ENCODE results near the gene SLC5A9.

Gene SLC5A9

DNA sequence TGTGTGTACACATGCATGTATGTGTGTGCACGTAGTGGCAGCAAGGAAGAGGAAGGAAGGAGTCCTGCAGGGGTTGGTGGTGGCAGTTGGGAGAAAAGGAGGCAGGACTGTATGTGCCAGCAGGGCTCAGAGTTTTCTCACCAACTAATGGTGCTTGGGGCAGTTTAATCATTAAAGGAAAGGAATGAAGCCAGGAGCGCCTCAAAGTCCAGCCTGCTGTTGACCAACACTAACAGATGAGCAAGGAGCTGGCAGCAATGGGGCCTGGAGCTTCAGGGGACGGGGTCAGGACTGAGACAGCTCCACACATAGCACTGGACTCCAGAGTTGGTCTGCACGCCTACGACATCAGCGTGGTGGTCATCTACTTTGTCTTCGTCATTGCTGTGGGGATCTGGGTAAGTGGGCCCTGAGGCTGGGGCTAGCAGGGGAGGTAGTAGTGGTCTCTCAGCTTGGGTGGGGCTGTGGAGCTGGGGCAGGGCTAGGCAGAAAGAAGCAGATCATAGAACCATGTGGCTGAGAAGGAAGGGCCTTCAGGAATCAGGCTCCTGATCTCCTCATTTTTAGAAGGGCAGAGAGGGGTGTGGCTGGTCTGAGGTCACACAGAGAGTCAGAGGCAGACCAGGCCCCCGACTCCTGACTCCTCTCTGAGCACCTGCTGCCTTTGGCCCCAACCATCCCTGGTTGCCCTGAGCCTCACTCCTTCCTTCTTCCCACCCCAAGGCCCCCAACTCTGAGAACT lies at the start of gene SLC5A9:
TSS of gene SLC5A9 (plus strand) at position 216 of the 742 bp plus-strand sequence. CDS start at position 237, 21 bp downstream.
- DNase-seq (ENCODE audit: low read depth in 1 of 2, low spot score in 1 of 2) = no peak

GRCh38 chr1:48175116-48175515 lies 47.4 kb upstream of the SLC5A9 start:
- no peak for DNase-seq (ENCODE audit: low read depth in 1 of 2, low spot score in 1 of 2)

- DNase-seq (ENCODE audit: low read depth in 1 of 2, low spot score in 1 of 2) = no peak
Observed at GRCh38 chr1:48177257-48177656, 45.3 kb upstream of the SLC5A9 start.

DNA sequence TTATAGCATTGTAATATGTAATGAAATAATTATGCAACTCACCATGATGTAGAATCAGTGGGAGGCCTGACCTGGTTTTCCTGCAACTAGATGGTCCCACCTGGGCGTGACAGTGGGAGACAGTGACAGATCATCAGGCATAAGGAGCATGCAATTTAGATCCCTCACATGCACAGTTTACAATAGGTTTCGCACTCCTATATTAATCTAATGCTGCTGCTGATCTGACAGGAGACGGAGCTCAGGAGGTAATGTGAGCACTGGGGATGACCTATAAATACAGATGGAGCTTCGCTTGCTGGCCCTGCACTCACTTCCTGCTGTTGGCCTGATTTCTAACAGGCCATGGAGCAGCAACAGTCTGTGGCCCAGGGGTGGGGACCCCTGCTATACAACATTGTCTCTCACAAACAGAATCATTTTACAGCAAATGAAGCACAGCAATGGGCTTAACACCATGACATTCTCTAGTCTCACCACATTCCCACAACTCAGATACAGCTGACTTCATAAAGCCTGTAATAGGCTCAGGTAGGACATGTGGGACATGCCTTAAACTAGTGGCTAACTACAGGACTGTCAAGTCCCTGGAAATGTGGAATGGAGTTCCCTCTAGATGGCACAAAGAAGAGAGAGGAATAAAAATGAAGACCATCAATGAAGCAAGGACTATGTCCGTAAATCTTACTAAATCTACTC lies 40.7 kb upstream of the SLC5A9 start:
- DNase-seq (ENCODE audit: low read depth in 1 of 2, low spot score in 1 of 2) = no peak

DNA sequence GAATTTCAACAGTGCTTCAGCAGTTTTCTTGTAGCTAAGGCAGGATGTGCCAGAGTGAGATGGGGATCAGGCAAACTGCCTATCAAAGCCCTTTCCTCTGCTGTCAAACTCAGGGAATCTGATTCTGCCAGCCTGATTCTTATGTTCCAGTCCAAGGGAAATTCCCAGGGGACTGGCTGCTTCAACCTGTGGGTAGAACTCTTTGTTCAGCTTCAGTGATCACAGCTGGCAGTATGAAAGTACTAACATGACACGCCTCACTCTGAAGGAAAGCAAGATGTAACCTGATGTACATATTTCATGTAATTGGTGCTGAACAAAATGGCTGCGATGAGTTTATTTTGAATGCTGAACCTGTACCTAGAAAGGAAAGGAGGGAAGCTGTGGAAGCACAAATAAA lies 40.1 kb upstream of the SLC5A9 start:
- DNase-seq (ENCODE audit: low read depth in 1 of 2, low spot score in 1 of 2) = no peak

DNA sequence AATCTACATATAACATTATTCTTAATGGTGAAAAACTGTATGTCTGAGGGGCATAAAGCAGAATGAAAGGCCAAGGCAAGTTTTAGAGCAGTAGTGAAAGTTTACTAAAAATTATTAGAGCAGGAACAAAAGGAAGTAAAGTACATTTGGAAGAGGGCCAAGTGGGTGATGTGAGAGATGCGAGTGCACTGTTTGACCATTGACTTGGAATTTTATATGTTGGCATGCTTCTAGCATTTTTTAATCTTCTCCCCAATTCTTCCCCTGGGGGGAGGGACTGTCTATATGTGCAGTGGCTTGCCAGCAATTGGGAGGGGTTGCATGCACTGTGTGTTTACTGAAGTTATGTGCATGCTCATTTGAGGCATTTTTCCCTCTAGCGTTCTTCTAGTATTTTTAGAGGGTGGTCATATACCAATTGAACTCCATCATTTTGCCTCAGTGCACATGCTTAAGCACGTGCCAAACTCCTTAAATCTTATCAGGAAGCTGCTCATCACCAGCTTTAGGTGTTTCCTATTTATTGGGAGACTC lies 36.1 kb upstream of the SLC5A9 start:
- no peak for DNase-seq (ENCODE audit: low read depth in 1 of 2, low spot score in 1 of 2)

DNA sequence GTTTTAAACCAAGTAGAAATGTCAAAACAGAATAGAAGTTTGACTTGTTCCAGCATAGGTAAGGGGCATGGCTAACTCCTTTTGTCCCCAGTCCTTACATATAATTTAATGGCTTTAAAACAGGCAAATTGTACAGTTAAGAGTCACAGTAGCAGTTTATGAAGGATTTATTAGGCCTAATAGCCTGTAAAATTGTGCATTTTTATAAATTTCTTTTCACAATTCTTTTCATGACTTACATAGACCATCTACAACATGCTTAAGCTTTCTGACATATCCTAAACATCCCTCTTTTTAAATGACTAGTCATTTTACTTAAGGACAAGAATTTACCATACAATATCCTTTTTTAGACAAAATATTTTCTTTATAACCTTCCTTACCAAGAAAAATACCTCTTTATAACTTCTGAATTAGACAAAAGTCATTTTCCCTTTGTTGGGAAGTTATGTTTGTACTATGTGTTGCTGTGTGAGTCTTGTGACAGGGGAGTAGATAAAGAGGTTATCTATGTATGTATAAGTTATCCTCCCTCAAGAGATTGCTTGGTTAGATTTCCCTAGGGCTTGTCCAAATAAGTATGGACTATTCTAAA lies 34.5 kb upstream of the SLC5A9 start:
- DNase-seq (ENCODE audit: low read depth in 1 of 2, low spot score in 1 of 2) = no peak

- no peak for DNase-seq (ENCODE audit: low read depth in 1 of 2, low spot score in 1 of 2)
Observed at GRCh38 chr1:48190881-48191280, 31.6 kb upstream of the SLC5A9 start.

- DNase-seq (ENCODE audit: low read depth in 1 of 2, low spot score in 1 of 2) = no peak
Observed at GRCh38 chr1:48194801-48195200, 27.7 kb upstream of the SLC5A9 start.

GRCh38 chr1:48196237-48196636 lies 26.3 kb upstream of the SLC5A9 start:
- no peak for DNase-seq (ENCODE audit: low read depth in 1 of 2, low spot score in 1 of 2)

GRCh38 chr1:48198970-48199369 lies 23.5 kb upstream of the SLC5A9 start:
- DNase-seq (ENCODE audit: low read depth in 1 of 2, low spot score in 1 of 2) = no peak

- DNase-seq (ENCODE audit: low read depth in 1 of 2, low spot score in 1 of 2) = no peak
Observed at GRCh38 chr1:48200166-48200900, 22.2 kb upstream of the SLC5A9 start.

DNA sequence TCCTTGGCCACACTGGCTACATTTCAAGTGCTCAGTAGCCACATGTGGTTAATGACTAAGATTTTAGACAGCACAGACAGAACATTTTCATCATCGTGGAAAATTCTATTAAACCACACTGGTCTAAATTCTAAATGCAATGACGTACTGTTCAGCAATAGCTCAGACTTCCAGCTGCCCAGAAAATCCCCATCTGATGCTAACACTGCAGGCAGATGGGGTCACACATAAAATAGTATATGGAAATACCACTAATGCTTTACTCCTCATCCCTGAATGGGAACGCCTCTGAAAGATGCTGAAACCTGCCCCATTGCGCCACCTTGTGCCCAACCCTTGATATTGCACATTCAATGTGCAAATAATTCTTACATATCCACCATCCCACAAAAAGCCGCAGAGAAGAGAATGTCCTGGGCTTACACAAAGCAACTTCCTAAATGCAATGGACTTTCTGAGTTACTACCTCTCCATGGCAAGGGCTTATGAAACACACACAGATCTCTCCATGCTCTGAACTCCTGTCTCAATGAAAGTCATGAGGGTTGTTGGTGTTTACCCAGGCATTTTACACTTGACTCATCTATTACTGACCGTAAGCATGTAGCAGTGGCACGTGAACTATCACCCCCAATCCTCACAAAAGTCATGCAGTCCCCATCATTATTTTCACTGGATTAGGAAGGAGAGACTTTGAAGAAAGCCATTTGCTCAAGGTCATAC lies 20.3 kb upstream of the SLC5A9 start:
- peak in 1 of 2 donors; percentile 35 for DNase-seq (ENCODE audit: low read depth in 1 of 2, low spot score in 1 of 2)

GRCh38 chr1:48203287-48203900 lies 19.1 kb upstream of the SLC5A9 start:
- DNase-seq (ENCODE audit: low read depth in 1 of 2, low spot score in 1 of 2) = no peak

DNA sequence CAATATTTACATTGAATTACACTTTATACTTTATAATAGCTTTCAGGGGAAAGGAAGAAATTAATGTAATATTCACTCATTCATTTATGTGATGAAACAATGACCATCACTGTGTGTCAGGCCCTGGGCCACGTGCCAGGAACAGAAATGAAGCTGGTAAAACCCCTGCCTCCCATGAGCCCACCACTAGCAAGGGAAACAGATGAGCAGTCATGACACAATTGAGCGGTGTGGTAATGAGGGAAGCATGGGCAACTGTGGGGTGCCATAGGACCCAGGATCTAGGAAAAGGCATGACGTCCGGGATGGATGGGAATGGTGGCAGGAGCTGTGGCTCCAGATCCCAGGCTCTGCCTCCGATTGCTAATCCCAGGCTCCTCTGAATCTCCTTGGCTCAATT lies 17.0 kb upstream of the SLC5A9 start:
- DNase-seq (ENCODE audit: low read depth in 1 of 2, low spot score in 1 of 2) = no peak

- DNase-seq (ENCODE audit: low read depth in 1 of 2, low spot score in 1 of 2) = no peak
Observed at GRCh38 chr1:48206371-48206770, 16.1 kb upstream of the SLC5A9 start.

GRCh38 chr1:48207131-48207530 lies 15.4 kb upstream of the SLC5A9 start:
- no peak for DNase-seq (ENCODE audit: low read depth in 1 of 2, low spot score in 1 of 2)

- DNase-seq (ENCODE audit: low read depth in 1 of 2, low spot score in 1 of 2) = no peak
Observed at GRCh38 chr1:48207536-48208075, 14.9 kb upstream of the SLC5A9 start.

GRCh38 chr1:48208251-48208650 lies 14.3 kb upstream of the SLC5A9 start:
- no peak for DNase-seq (ENCODE audit: low read depth in 1 of 2, low spot score in 1 of 2)

DNA sequence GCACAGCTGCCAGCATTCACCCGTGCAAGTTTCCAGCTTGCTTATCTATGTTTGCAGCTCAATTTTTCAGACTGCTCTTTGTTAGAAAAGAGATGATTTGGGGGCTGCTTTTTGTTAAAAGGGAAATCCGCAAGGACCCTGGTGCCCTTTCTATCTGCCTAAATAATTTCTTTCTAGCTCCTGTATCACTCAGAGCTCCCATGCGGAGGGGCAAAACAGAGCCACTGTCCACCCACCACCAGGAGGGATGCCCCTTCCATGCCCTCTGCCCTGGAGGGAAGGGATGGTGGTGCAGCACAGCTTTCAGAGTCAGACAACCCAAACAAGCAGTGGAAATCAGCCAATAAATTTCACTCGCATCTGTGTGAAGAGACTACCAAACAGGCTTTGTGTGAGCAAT lies 13.9 kb upstream of the SLC5A9 start:
- no peak for DNase-seq (ENCODE audit: low read depth in 1 of 2, low spot score in 1 of 2)

Data from activated CD4-positive, alpha-beta T cell treated with anti-CD3 and anti-CD28 coated beads, Interleukin-2, amount 50 U/mL, for 24 hours (primary cell).